Measurements from ENCODE around the gene OXTR. TPM values are rescaled to one million over a fixed set of nuclear protein-coding genes. Genes with fewer than 3 reads are reported as not detected.

Gene OXTR
- total and polyA plus RNA-seq, 3 donors from 2014 or later, result 0.58 to 4.2 (median 1.8) TPM

GRCh38 chr3:8713901-8714759, 55.3 kb downstream of the OXTR start:
- intact Hi-C loops (cut with DNase I; ENCODE audit: low total_unique reads), result no loop called here
- Histone ChIP-seq H3K27ac (no peak overlapping the region), H3K9me3 (no peaks in the 10 kb centered on the region), H3K27me3 (no peaks in the 10 kb centered on the region), H3K36me3 (ENCODE audit: low read depth, missing control alignments) (no peaks in the 10 kb centered on the region), H3K4me1 (no peaks in the 10 kb centered on the region), H3K4me3 (no peak overlapping the region)
- no peak for DNase-seq
- 84 to 90% methylated on average over 9 to 14 of the region's 14 CpGs for WGBS, 2 donors
- TF ChIP-seq CTCF (IDR thresholded peaks at IDR 0.05), result peak in 1 of 3 experiments; percentile 16
- no peak for TF ChIP-seq POLR2A (IDR thresholded peaks at IDR 0.05)

GRCh38 chr3:8712908-8713255, 56.5 kb downstream of the OXTR start:
- no peak overlapping the region for H3K27ac ChIP-seq
- H3K4me3 ChIP-seq, result no peak overlapping the region
- no peak for DNase-seq
- 85 to 91% methylated on average over 2 of the region's 2 CpGs for WGBS, 2 donors
- H3K36me3 ChIP-seq (ENCODE audit: low read depth, missing control alignments), result no peaks in the 10 kb centered on the region
- TF ChIP-seq POLR2A (IDR thresholded peaks at IDR 0.05), result no peak
- no peak for TF ChIP-seq CTCF (IDR thresholded peaks at IDR 0.05)
- H3K4me1 ChIP-seq, result no peaks in the 10 kb centered on the region
- no peaks in the 10 kb centered on the region for H3K9me3 ChIP-seq
- H3K27me3 ChIP-seq, result no peaks in the 10 kb centered on the region
- intact Hi-C loops (cut with DNase I; ENCODE audit: low total_unique reads), result no loop called here

GRCh38 chr3:8712045-8712907, 57.1 kb downstream of the OXTR start:
- no peak for DNase-seq

GRCh38 chr3:8709801-8710507, 59.5 kb downstream of the OXTR start:
- intact Hi-C loops (cut with DNase I; ENCODE audit: low total_unique reads), result no loop called here
- DNase-seq, result no peak
- no peak for TF ChIP-seq POLR2A (IDR thresholded peaks at IDR 0.05)
- no peak for TF ChIP-seq CTCF (IDR thresholded peaks at IDR 0.05)
- Histone ChIP-seq H3K9me3 (no peaks in the 10 kb centered on the region), H3K4me1 (no peaks in the 10 kb centered on the region), H3K4me3 (no peak overlapping the region), H3K36me3 (ENCODE audit: low read depth, missing control alignments) (no peaks in the 10 kb centered on the region), H3K27me3 (no peaks in the 10 kb centered on the region), H3K27ac (no peak overlapping the region)
- 85 to 91% methylated on average over 8 of the region's 8 CpGs for whole genome bisulfite sequencing, 2 donors

More at GRCh38 chr3:8712045-8712907, 57.1 kb downstream of the OXTR start:
- Histone ChIP-seq H3K27me3 (no peaks in the 10 kb centered on the region), H3K27ac (no peak overlapping the region), H3K4me3 (no peak overlapping the region), H3K36me3 (ENCODE audit: low read depth, missing control alignments) (no peaks in the 10 kb centered on the region), H3K4me1 (no peaks in the 10 kb centered on the region), H3K9me3 (no peaks in the 10 kb centered on the region)
- TF ChIP-seq CTCF (IDR thresholded peaks at IDR 0.05) (no peak), POLR2A (IDR thresholded peaks at IDR 0.05) (no peak)
- 64 to 72% methylated on average over 9 of the region's 9 CpGs for WGBS, 2 donors
- intact Hi-C loops (cut with DNase I; ENCODE audit: low total_unique reads), result no loop called here

All from testis (tissue), 3 donors.